Brain pericyte (primary cell): Measurements from ENCODE around the gene GBF1.

Experiments
- DNase-seq: peaks from one replicate; pipeline ENCODE4 v3.0.0-alpha.2; 2012; ENCODE audit warnings: low read depth, low spot score

GBF1 gene

GRCh38 chr10:102266670-102267069 is 21.3 kb downstream of the GBF1 start:
- no peak for DNase-seq

- DNase-seq: no peak
These were observed 22.4 kb downstream of the GBF1 start for GRCh38 chr10:102267748-102268147.

- DNase-seq: no peak
These were observed 23.1 kb downstream of the GBF1 start for GRCh38 chr10:102268375-102268888.

- no peak for DNase-seq
These were observed 23.7 kb downstream of the GBF1 start for GRCh38 chr10:102269017-102269416.

GRCh38 chr10:102274062-102274461 is 28.7 kb downstream of the GBF1 start:
- no peak for DNase-seq

DNA sequence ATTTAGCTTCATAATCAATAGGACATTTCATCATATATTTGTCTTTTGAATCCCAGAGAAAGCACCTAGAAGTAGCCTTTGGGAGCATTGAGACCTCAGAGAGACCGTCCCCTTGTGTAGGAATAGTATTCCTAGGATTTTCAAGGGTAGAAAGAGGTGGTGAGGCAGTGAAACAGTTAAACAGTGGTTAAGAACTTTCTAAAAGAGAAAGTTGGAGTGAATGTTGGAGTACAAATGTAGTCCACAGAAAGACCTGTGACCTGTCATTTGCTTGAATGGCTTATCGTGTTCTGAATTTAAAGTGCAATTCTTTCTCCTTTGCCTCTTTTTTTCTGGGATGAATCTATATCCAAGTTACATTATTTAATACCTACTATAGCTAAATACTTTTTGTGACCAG is 30.0 kb downstream of the GBF1 start:
- DNase-seq: no peak

DNA sequence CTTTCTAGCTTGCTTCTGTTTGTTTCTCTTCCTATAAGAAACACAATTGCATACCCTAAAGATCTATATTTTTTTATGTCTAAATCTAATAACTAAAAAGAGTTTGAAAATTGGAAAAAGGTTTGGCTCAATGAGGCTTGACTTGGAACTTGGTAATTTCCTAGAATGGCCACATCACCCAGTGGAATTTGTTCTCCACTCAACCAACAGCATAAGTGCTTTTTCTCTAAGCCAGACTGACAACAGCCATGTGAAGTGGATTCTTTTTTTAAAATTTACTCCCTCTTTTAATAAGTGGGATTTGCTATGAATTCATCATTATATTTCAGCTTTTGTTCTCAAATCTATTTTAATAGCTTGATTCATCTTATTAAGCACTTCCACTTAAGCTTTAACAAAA is 33.8 kb downstream of the GBF1 start:
- DNase-seq: no peak

DNA sequence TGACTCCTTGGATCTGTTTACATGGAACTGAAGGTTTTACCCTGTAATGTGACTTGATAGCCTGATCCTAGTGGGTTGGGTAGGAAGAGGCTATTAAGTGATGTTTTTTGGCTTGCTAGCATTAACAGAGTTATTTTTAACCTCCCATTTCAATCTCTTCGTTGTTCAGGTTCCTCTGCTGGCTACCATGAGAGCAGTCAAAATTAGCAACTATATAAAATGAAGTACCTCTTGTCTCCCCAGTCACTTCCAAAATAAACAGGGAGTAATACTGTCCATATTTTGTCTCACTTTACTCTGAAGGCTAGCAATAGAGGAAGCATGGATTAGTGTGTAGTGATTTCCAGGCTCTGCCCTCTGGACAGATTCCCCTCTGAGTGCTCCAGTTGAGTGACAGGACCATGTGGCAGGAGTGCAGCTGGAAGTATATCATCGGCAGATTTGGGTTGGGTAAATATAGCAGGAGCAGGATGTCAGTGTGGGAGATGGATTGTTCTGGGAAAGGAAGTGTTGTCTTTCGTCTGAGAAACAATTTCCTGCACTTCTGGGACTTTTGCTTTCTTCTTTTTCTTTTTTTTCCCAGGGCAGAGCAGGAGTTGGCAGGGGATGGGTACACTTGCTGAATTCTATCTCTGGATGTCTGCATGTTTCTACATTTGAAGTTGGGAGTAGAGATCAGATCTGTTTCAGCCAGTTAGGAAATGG is 35.2 kb downstream of the GBF1 start:
- DNase-seq: no peak

GRCh38 chr10:102281102-102281487 is 35.8 kb downstream of the GBF1 start:
- DNase-seq: no peak

- DNase-seq: no peak
These were observed 38.2 kb downstream of the GBF1 start for GRCh38 chr10:102283488-102283887.

GRCh38 chr10:102283890-102284289 is 38.6 kb downstream of the GBF1 start:
- DNase-seq: no peak

DNA sequence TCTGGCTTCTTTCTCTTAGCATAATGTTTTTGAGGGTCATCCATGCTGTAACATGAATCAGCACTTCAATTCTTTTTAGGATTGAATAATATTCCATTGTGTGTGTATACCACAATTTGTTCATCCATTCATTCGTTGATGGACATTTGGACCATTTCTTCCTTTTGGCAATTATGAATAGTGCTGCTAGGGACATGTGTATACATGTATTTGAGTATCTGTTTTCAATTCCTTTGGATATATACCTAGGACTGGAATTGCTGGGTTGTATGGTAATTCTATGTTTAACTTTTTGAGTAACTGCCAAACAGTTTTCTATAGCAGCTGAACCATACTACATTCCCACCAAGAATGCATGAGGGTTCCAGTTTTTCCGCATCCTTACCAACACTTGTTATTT is 39.2 kb downstream of the GBF1 start:
- no peak for DNase-seq

- no peak for DNase-seq
These were observed 39.8 kb downstream of the GBF1 start for GRCh38 chr10:102285133-102285532.

DNA sequence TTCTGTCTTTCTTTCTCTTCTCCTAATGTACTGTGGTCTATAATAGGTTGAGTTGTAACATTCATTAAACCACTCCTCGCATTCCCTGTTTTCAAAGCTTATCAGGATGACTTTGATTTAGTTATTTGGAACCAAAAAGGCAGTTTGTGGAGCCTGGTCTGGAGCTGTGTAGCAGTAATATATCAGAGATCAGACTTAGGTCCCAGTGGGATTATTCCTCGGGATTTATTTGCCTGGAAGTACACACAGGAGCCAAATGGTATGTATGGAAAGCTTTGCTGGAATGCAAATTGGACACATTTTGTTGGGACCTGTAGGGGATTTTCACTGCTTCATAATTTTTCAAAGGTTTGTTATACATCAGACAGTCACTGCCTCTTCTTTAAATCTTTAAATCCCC is 40.9 kb downstream of the GBF1 start:
- no peak for DNase-seq

- DNase-seq: no peak
These were observed 42.2 kb downstream of the GBF1 start for GRCh38 chr10:102287538-102287937.

- no peak for DNase-seq
These were observed 42.7 kb downstream of the GBF1 start for GRCh38 chr10:102287991-102288390.

- DNase-seq: no peak
These were observed 44.0 kb downstream of the GBF1 start for GRCh38 chr10:102289356-102289755.

DNA sequence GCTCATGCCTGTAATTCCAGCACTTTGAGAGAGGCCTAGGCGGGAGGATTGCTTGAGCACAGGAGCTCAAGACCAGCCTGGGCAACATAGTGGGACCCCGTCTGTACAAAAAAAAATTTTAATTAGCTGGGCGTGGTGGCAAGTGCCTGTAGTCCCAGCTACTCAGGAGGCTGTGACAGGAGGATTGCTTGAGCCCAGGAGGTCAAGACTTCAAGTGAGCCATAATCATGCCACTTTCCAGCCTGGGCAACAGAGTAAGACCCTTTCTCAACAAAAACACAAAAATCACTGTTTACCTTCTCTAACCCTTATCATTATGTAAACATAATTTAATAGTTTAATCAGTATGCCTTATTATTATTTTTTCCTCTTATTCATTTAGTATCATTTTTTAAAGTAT is 44.5 kb downstream of the GBF1 start:
- no peak for DNase-seq

- DNase-seq: no peak
These were observed 46.0 kb downstream of the GBF1 start for GRCh38 chr10:102291221-102291905.

DNA sequence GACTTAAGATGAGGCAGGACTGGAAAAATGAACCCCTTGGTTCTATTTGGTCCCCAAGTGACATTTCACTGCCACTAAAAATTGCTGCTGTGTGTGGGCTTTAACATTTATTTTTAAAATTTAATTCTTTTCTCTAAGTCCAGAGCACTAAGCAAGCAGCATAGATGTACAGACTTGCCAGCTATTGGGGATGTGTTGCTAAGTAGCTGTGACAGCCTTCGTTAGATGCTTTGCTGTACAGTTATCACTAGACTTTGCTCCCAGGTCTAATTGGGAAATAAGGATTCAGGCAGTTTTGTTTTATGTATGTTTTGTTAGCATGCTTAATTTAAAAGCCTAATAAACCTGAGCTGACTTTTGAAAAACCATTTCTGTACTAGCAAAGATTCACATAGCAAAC is 51.8 kb downstream of the GBF1 start:
- no peak for DNase-seq

DNA sequence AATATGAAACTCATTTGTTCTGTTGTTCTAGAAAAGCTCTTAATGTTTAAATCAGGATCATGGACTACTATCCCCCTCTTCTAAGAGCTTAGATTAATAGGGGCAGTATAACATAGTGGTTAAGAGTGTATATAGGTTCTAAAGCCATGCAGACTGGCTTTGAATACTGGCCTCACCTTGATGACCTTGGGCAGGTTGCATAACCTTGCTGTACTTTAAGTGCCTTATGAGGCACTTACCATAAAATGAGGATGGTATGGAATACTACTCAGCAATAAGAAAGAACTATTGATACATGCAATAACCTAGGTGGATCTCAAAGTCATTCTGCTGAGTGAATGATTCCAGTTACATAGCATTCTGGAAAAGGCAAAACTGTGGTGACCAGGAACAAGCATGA is 53.6 kb downstream of the GBF1 start:
- DNase-seq: no peak

GRCh38 chr10:102299873-102300272 is 54.5 kb downstream of the GBF1 start:
- no peak for DNase-seq

DNA sequence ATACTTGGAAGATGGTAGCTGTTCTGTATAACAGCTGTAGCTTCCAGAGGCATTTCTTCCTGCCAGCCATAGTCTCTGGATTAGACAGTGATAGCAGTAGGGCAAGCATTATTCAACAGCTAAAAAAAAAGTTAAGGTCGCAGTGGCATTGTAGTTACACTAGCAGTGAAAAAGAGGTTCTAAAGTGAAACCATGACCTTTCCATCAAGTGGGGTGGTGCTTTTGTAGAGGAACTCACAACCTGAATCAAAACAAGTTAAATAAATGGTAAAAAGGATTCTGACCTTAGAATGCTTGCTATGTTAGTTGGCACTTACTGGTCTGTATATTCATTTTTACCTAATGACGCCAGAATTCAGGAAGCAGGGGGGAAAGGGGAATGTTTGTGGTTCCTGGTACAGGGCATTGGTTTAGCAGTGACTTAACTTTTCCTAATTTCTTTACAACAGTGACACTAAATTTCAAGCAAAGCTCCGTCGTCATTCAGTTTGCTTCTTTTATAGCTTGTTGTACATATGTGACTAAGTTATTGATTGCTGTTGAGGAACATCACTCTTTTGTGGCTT is 55.0 kb downstream of the GBF1 start:
- no peak for DNase-seq
